ENCODE data around the gene GINM1.

The GINM1 gene

GRCh38 chr6:149565527-149566409, at the start of gene GINM1:
Gene GINM1, plus strand, starts transcription at chr6:149566375. Its CDS starts 40 bp downstream, at chr6:149566415.
- DNase-seq, result peak; percentile 11

GRCh38 chr6:149529650-149530049, 36.5 kb upstream of the GINM1 start:
- DNase-seq, result no peak

GRCh38 chr6:149534742-149535141, 31.4 kb upstream of the GINM1 start:
- DNase-seq, result no peak

- DNase-seq, result no peak
Measured at GRCh38 chr6:149541139-149541538, 25.0 kb upstream of the GINM1 start.

GRCh38 chr6:149544646-149545257, 21.4 kb upstream of the GINM1 start:
- no peak for DNase-seq

- DNase-seq, result peak; percentile 14
Measured at GRCh38 chr6:149545258-149545753, 20.9 kb upstream of the GINM1 start.

GRCh38 chr6:149545754-149546471, 20.3 kb upstream of the GINM1 start, which contains the start of gene PPIL4:
Gene PPIL4, minus strand, starts transcription at chr6:149546043. Its CDS starts 38 bp downstream, at chr6:149546005.
- DNase-seq, result peak; percentile 50

GRCh38 chr6:149551920-149552319, 14.3 kb upstream of the GINM1 start:
- no peak for DNase-seq

- no peak for DNase-seq
Measured at GRCh38 chr6:149558029-149558428, 8.1 kb upstream of the GINM1 start.

- no peak for DNase-seq
Measured at GRCh38 chr6:149559389-149559788, 6.8 kb upstream of the GINM1 start.

GRCh38 chr6:149560736-149561135, 5.4 kb upstream of the GINM1 start:
- DNase-seq, result no peak

- DNase-seq, result no peak
Measured at GRCh38 chr6:149563203-149563927, 2.8 kb upstream of the GINM1 start.

GRCh38 chr6:149563928-149564325, 2.2 kb upstream of the GINM1 start:
- no peak for DNase-seq

- DNase-seq, result no peak
Measured at GRCh38 chr6:149566410-149567193, 427 bp downstream of the GINM1 start.

- no peak for DNase-seq
Measured at GRCh38 chr6:149567194-149567586, 1.0 kb downstream of the GINM1 start.

GRCh38 chr6:149567945-149568585, 1.9 kb downstream of the GINM1 start:
- DNase-seq, result no peak

- DNase-seq, result no peak
Measured at GRCh38 chr6:149580880-149581279, 14.7 kb downstream of the GINM1 start.

- no peak for DNase-seq
Measured at GRCh38 chr6:149581349-149581748, 15.2 kb downstream of the GINM1 start.

- DNase-seq, result no peak
Measured at GRCh38 chr6:149586149-149586548, 20.0 kb downstream of the GINM1 start.

- DNase-seq, result no peak
Measured at GRCh38 chr6:149592983-149593382, 26.8 kb downstream of the GINM1 start.

- DNase-seq, result no peak
Measured at GRCh38 chr6:149593408-149593807, 27.2 kb downstream of the GINM1 start.
